KMS-11 (cell line): ENCODE data around the gene GBGT1.

ENCODE experiments used
- H2AFZ ChIP-seq: fragments of 200-600 bp; sonication (generic); 2 replicates; pipeline ENCODE4 v1.6.1; 2016; ENCODE audit warnings: antibody characterized with exemption, mixed run types, low read depth
- H3K27ac ChIP-seq: fragments of 200-600 bp; sonication (generic); 2 replicates; pipeline ENCODE4 v1.6.1; 2016; ENCODE audit warnings: mild to moderate bottlenecking, mixed run types
- H3K27me3 ChIP-seq: fragments of 200-600 bp; sonication (generic); 2 replicates; pipeline ENCODE4 v1.6.1; 2017; ENCODE audit warnings: mild to moderate bottlenecking, low read depth, mixed run types, moderate library complexity; ENCODE audit not compliant: insufficient read depth
- H3K36me3 ChIP-seq: fragments of 200-600 bp; sonication (generic); 2 replicates; pipeline ENCODE4 v1.6.1; 2017; ENCODE audit warnings: mild to moderate bottlenecking, mixed run types; ENCODE audit not compliant: insufficient read depth
- H3K4me1 ChIP-seq: fragments of 200-600 bp; sonication (generic); 2 replicates; pipeline ENCODE4 v1.6.1; 2016; ENCODE audit warnings: mild to moderate bottlenecking, low read depth, mixed run types; ENCODE audit not compliant: poor library complexity, severe bottlenecking
- H3K4me2 ChIP-seq: fragments of 200-600 bp; sonication (generic); 2 replicates; pipeline ENCODE4 v1.7.0; 2016; ENCODE audit warnings: mild to moderate bottlenecking, mixed run types
- H3K4me3 ChIP-seq: fragments of 200-600 bp; sonication (generic); IDR thresholded peaks from 2 replicates; pipeline ENCODE4 v1.6.1; 2017; ENCODE audit warnings: low read depth, low read length, mixed read lengths; ENCODE audit not compliant: insufficient read depth
- H3K79me2 ChIP-seq: fragments of 200-600 bp; sonication (generic); 2 replicates; pipeline ENCODE4 v1.6.1; 2016; ENCODE audit warnings: low read depth, mixed run types; ENCODE audit not compliant: insufficient read depth
- H3K9ac ChIP-seq: fragments of 200-600 bp; sonication (generic); 2 replicates; pipeline ENCODE4 v1.6.1; 2016; ENCODE audit warnings: mild to moderate bottlenecking, mixed run types
- H4K20me1 ChIP-seq: fragments of 200-600 bp; sonication (generic); 2 replicates; pipeline ENCODE4 v1.6.1; 2016; ENCODE audit warnings: mild to moderate bottlenecking, mixed run types; ENCODE audit not compliant: insufficient read depth
- TF ChIP-seq, protein P1 (sequence below): fragments of 200-600 bp; sonication (generic); conservative IDR thresholded peaks from 2 replicates; pipeline ENCODE4 v1.6.1; 2017; ENCODE audit warnings: low read depth, mild to moderate bottlenecking, antibody characterized with exemption, low read length, moderate library complexity, mixed read lengths

Gene GBGT1

DNA sequence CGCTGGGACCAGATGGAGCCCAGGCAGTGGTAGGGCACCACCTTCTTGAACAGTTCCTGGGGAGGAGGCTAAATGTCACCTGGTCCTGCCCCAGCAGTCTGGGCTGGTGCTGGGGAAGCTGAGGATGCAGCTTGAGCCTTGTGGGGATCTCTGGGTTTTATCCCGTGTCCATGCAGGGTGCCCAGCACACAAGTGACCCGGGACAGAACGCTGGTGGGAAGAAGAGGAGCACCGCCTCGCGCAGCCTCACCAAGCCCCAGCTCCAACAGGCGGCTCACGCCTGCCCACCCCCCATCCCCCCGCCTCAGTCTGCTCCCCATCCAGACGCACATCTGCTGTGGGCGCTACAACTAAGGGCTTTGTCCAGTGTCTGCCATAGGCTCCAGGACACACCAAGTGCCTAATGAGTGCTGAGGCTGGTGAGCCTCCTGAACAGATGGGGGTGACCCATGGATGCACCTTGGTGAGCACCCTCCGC lies 56.4 kb downstream of the GBGT1 start:
- Histone ChIP-seq H3K4me2 (no peak overlapping the region), H3K4me1 (no peaks in the 10 kb centered on the region), H2AFZ (no peak overlapping the region), H3K27ac (no peak overlapping the region), H4K20me1 (no peaks in the 10 kb centered on the region), H3K79me2 (no peaks in the 10 kb centered on the region), H3K4me3 (no peak overlapping the region), H3K36me3 (no peaks in the 10 kb centered on the region), H3K9ac (no peak overlapping the region), H3K27me3 (no peaks in the 10 kb centered on the region)
- TF ChIP-seq, protein P1, sequence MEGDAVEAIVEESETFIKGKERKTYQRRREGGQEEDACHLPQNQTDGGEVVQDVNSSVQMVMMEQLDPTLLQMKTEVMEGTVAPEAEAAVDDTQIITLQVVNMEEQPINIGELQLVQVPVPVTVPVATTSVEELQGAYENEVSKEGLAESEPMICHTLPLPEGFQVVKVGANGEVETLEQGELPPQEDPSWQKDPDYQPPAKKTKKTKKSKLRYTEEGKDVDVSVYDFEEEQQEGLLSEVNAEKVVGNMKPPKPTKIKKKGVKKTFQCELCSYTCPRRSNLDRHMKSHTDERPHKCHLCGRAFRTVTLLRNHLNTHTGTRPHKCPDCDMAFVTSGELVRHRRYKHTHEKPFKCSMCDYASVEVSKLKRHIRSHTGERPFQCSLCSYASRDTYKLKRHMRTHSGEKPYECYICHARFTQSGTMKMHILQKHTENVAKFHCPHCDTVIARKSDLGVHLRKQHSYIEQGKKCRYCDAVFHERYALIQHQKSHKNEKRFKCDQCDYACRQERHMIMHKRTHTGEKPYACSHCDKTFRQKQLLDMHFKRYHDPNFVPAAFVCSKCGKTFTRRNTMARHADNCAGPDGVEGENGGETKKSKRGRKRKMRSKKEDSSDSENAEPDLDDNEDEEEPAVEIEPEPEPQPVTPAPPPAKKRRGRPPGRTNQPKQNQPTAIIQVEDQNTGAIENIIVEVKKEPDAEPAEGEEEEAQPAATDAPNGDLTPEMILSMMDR, result no peak

DNA sequence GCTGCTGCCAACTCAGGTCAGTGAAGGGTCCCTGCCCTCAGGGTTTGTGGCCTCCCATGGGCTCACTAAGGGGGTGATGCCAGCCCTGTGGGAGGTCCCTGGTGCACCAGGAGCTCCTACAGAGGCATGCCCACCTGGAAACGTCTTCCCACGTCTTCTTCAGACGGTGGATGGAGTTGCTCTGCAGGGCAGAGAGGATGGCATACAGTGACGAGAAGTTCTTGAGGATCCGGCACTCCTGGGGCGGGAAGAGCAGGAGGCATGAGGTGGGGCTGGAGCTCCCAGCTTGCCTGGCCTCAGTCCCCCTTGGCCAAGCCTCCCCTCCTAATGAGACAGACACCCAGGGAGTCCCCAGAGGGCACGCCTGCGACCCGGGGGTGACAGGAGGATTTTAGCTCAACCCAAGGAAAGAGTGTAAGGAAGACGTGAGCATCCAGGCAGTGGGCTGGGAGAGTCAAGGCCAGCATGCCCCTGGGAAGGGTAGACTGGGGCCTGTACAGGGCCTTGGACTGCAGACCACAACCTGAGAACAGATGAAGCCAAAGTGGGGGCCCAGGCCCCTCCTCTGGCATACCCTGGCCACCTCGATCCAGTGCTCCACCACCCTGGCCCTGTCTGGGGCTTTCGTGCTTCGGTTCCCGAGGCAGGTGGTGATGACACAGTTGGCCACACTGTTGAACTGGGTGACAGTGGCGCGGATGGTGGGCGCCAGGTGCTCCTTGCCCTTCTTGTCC lies 57.0 kb downstream of the GBGT1 start:
- Histone ChIP-seq H3K9ac (no peak overlapping the region), H3K4me3 (no peak overlapping the region), H2AFZ (no peak overlapping the region), H3K4me2 (no peak overlapping the region), H4K20me1 (no peaks in the 10 kb centered on the region), H3K4me1 (no peaks in the 10 kb centered on the region), H3K79me2 (no peaks in the 10 kb centered on the region), H3K36me3 (no peaks in the 10 kb centered on the region), H3K27me3 (no peaks in the 10 kb centered on the region), H3K27ac (no peak overlapping the region)
- TF ChIP-seq, protein P1, result no peak

DNA sequence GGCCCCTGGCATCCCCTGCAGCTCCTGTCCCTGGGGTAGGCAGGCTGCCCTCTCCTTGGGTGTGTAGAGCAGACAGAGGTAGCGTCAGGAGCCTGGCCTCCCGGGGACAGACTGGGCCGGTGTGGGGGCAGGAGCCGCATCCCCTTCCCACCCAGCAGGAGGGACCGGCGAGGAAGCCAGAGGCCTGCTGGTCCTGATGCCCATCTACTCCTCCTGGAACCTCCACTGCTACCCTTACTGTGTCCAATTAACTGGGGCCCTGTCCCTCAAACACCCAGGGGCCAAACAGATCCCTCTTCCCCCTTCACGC lies 58.3 kb downstream of the GBGT1 start:
- Histone ChIP-seq H3K4me1 (no peaks in the 10 kb centered on the region), H3K27ac (no peak overlapping the region), H3K4me2 (no peak overlapping the region), H3K36me3 (no peaks in the 10 kb centered on the region), H2AFZ (no peak overlapping the region), H3K27me3 (no peaks in the 10 kb centered on the region), H3K9ac (no peak overlapping the region), H3K79me2 (no peaks in the 10 kb centered on the region), H3K4me3 (no peak overlapping the region), H4K20me1 (no peaks in the 10 kb centered on the region)
- TF ChIP-seq, protein P1, result no peak

DNA sequence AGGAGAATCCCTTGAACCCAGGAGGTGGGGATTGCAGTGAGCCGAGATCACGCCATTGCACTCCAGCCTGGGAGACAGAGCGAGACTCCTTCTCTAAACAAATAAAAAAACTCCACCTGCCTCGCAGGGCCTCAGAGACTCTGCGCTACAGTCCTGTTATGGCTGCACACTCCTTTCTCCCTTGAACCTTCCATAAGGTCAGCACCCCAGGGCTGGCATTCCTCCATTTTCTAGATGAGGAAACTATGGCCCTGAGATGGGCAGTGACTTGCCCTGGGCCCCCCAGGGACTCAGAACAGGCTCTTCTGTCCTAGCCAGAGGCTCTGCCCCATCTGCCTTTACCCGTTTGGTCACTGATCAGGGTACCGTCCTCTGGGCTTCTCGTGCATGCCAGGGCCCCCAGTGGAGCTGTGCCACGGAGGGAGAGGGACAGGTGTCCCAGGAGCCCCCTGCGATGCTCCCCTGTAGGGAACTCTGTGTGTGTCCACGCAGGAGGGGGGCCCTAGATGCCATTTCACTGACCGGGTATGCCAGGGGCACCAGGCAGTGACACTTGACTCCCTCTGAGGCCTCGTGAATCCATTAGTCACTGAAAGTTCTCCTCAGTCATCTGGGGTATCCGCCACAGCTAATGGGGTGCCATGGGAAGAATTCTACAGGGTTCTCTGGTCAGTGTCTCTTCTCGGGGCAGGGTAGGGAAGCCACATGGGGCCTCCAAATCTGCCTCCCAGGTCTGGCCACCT lies 58.8 kb downstream of the GBGT1 start:
- no peak overlapping the region for H3K27ac ChIP-seq
- no peak overlapping the region for H3K4me3 ChIP-seq
- no peaks in the 10 kb centered on the region for H3K79me2 ChIP-seq
- no peaks in the 10 kb centered on the region for H4K20me1 ChIP-seq
- H2AFZ ChIP-seq, result no peak overlapping the region
- H3K9ac ChIP-seq, result no peak overlapping the region
- H3K36me3 ChIP-seq, result no peaks in the 10 kb centered on the region
- no peaks in the 10 kb centered on the region for H3K27me3 ChIP-seq
- H3K4me1 ChIP-seq, result no peaks in the 10 kb centered on the region
- no peak overlapping the region for H3K4me2 ChIP-seq
- TF ChIP-seq, protein P1, result no peak
